D721Med (cell line): ENCODE data around the gene SLC4A3.

Source experiments
- DNase-seq: peaks from one replicate; pipeline ENCODE4 v3.0.0; 2011; ENCODE audit warnings: low spot score; ENCODE audit not compliant: insufficient read length
- FAIRE-seq: peaks from 2 replicates; lab custom pipeline; 2011; peaks lifted over from hg19 to GRCh38; lab: Jason Lieb, UNC
- CTCF ChIP-seq: IDR thresholded peaks from 2 replicates; pipeline ENCODE4 v1.5.1; 2012; ENCODE audit warnings: mild to moderate bottlenecking, control low read depth; ENCODE audit not compliant: insufficient read depth; ENCODE audit errors: missing control alignments

The SLC4A3 gene

GRCh38 chr2:219607931-219608330, 19.5 kb upstream of the SLC4A3 start:
- no peak for TF ChIP-seq CTCF
- no peak for FAIRE-seq
- DNase-seq, result no peak

- FAIRE-seq (no peak), DNase-seq (no peak)
- no peak for TF ChIP-seq CTCF
Observed at GRCh38 chr2:219608399-219608964, 18.9 kb upstream of the SLC4A3 start.

- no peak for FAIRE-seq
- DNase-seq, result no peak
- no peak for TF ChIP-seq CTCF
Observed at GRCh38 chr2:219609149-219609750, 18.2 kb upstream of the SLC4A3 start.

GRCh38 chr2:219611306-219611705, 16.1 kb upstream of the SLC4A3 start:
- FAIRE-seq (no peak), DNase-seq (no peak)
- no peak for TF ChIP-seq CTCF

GRCh38 chr2:219611866-219612576, 15.4 kb upstream of the SLC4A3 start:
- DNase-seq, result peak; percentile 5
- TF ChIP-seq CTCF, result no peak
- FAIRE-seq, result no peak

GRCh38 chr2:219612577-219613286, 14.7 kb upstream of the SLC4A3 start:
- no peak for FAIRE-seq
- no peak for TF ChIP-seq CTCF
- peak; percentile 7 for DNase-seq
